GM19397 (cell line): ENCODE results near the gene SESN1.
"Not testable (repeated sequence)": the region's sequence is repeated elsewhere in the genome, so short reads cannot be mapped to it uniquely, and the experiment has no call there.

Source experiments
- ATAC-seq: cut with Tn5 transposase; IDR thresholded peaks from one replicate; pipeline ENCODE4 v1.9.1; 2021; ENCODE audit warnings: mild to moderate bottlenecking, moderate library complexity; ENCODE audit not compliant: unreplicated experiment

The SESN1 gene

GRCh38 chr6:109002051-109002697, 92.5 kb downstream of the SESN1 start:
- ATAC-seq, result no peak

- ATAC-seq, result no peak
Observed at GRCh38 chr6:109001291-109001894, 93.3 kb downstream of the SESN1 start.

- ATAC-seq, result no peak
Observed at GRCh38 chr6:109000289-109000688, 94.4 kb downstream of the SESN1 start.

- no peak for ATAC-seq
Observed at GRCh38 chr6:108999428-108999827, 95.2 kb downstream of the SESN1 start.

DNA sequence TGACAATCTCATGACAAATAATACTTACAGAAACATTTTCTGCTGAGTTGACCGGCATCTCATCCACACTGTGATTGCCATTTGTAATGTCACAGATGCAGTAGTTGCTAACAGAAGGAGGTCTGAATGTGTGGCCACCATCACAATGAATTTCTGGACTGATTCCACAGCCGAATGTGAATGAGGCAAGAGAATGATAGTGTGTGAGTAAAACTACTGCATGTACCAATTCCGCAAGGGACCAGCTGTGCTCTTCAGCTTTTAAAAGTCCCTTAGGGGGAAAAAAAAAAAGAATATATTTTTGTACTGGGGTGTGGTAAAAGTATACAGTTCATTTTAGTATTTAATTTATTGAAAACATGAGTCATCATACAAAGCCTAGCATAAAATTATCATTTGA, 96.2 kb downstream of the SESN1 start:
- ATAC-seq, result no peak

- ATAC-seq, result no peak
Observed at GRCh38 chr6:108996208-108996607, 98.4 kb downstream of the SESN1 start.

GRCh38 chr6:108995296-108995695, 99.3 kb downstream of the SESN1 start:
- ATAC-seq, result no peak

- ATAC-seq, result no peak
Observed at GRCh38 chr6:108993876-108994275, 100.8 kb downstream of the SESN1 start.

DNA sequence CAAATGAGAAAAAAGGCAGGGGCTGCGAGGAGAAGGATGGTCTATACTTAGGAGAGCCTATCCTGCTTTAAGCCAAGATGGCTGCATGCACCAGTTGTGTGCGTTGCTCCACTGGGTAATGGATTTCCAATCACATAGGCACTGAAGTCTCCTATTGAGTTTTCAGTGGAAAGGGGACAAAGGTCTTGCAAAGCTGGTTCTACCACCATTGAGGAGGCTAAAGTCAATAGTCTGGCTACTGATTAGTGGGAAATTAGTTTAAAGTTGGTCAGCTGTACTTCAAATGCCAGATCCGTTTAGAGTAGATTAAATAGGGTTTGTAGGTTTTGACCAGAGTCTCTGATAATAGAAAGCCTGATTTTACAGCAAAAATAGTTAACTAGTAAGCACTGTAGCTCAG, 104.9 kb downstream of the SESN1 start:
- ATAC-seq, result no peak

DNA sequence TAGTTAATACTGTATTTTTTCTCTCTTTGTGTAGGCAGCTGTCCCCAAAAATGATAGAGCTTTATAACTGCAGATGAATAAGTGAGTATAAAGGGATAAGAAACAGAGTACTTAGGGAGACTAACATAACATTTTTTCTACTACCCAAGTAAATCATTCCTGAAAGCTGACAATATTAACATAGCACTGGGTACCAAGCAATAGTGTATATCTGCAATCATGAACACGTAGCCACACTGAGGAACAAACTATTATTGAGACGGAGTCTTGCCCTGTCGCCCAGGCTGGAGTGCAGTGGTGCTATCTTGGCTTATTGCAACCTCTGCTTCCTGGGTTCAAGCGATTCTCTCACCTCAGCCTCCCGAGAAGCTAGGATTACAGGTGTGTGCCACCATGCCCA, 105.9 kb downstream of the SESN1 start:
- ATAC-seq, result no peak

GRCh38 chr6:108988296-108988695, 106.3 kb downstream of the SESN1 start:
- ATAC-seq, result no peak

DNA sequence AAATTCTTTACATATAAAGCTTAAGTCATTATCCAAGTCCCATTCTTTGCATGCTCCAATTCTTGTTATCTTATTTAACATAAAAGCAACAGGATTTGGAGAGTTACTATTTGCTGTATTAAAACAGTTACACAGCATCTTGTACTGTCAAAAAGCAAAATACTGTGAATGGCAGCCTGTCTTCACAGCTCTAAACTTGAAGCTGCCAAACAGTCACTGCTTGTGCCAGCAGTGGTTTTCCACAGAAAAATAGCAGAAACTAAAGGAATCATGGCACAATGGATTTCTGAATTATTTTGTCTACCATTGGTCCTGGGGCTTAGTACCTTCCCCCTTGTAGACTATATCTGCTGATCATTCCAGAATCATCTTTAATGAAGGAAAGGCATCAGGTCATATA, 107.5 kb downstream of the SESN1 start:
- no peak for ATAC-seq

GRCh38 chr6:108985301-108985700, 109.3 kb downstream of the SESN1 start:
- ATAC-seq, result no peak

DNA sequence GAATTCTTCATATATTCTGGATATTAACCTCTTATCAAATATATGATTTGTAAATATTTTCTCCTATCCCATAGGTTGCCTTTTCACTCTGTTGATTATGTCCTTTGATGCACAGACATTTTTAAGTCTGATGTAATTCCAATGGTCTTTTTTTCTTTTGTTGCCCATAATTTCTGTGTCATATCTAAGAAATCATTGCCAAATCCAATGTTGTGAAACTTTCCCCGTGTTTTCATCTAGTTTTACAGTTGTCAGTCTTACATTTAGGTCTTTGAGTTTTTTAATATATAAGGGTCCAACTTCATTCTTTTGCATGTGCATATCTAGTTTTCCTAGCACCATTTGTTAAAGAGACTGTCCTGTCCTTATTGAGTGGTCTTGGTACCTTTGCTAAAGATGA, 111.5 kb downstream of the SESN1 start:
- ATAC-seq, result no peak

- no peak for ATAC-seq
Observed at GRCh38 chr6:108982154-108983113, 112.2 kb downstream of the SESN1 start.

DNA sequence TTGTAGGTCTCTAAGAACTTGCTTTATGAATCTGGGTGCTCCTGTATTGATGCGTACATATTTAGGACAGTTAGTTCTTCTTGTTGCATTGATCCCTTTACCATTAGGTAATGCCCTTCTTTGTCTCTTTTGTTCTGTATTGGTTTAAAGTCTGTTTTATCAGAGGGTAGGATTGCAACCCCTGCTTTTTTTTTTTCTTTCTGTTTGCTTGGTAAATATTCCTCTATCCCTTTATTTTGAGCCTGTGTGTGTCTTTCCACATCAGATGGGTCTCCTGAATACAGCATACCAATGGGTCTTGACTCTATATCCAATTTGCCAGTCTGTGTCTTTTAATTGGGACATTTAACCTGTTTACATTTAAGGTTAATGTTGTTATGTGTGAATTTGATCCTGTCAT, 116.0 kb downstream of the SESN1 start:
- ATAC-seq, result not testable (repeated sequence)

GRCh38 chr6:108974201-108974600, 120.4 kb downstream of the SESN1 start:
- no peak for ATAC-seq

DNA sequence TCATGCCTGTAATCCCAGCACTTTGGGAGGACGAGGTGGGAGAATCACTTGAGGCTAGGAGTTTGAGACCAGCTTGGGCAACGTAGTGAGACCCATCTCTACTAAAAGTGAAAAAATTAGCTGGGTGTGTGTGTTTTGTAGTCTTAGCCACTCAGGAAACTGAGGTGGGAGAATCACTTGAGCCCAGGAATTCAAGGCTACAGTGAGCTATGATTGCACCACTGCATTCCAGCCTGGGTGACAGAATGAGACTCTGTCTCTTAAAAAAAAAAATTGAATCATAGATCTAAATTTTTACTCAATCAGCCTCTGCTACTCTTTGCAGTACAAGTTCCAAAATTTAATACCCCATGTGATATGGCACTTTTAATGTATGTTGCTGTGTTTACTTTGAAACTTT, 124.9 kb downstream of the SESN1 start:
- no peak for ATAC-seq

GRCh38 chr6:108968325-108969316, 126.0 kb downstream of the SESN1 start:
- ATAC-seq, result no peak

- ATAC-seq, result no peak
Observed at GRCh38 chr6:108966855-108967755, 127.5 kb downstream of the SESN1 start.
